HL-60 (cell line): ENCODE data around the gene HIGD1A.

Experiments used
- TF ChIP-seq, protein P1 (sequence below): IDR thresholded peaks from one replicate; pipeline ENCODE4 v1.5.1; 2011; ENCODE audit warnings: low read length, control low read depth, inconsistent platforms; ENCODE audit not compliant: insufficient read depth
- TF ChIP-seq, protein P2 (sequence below): IDR thresholded peaks from 2 replicates; pipeline ENCODE4 v1.6.1; 2012; ENCODE audit warnings: low read depth; ENCODE audit not compliant: insufficient replicate concordance

- TF ChIP-seq, protein P1, sequence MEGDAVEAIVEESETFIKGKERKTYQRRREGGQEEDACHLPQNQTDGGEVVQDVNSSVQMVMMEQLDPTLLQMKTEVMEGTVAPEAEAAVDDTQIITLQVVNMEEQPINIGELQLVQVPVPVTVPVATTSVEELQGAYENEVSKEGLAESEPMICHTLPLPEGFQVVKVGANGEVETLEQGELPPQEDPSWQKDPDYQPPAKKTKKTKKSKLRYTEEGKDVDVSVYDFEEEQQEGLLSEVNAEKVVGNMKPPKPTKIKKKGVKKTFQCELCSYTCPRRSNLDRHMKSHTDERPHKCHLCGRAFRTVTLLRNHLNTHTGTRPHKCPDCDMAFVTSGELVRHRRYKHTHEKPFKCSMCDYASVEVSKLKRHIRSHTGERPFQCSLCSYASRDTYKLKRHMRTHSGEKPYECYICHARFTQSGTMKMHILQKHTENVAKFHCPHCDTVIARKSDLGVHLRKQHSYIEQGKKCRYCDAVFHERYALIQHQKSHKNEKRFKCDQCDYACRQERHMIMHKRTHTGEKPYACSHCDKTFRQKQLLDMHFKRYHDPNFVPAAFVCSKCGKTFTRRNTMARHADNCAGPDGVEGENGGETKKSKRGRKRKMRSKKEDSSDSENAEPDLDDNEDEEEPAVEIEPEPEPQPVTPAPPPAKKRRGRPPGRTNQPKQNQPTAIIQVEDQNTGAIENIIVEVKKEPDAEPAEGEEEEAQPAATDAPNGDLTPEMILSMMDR, result no peak
- TF ChIP-seq, protein P2, sequence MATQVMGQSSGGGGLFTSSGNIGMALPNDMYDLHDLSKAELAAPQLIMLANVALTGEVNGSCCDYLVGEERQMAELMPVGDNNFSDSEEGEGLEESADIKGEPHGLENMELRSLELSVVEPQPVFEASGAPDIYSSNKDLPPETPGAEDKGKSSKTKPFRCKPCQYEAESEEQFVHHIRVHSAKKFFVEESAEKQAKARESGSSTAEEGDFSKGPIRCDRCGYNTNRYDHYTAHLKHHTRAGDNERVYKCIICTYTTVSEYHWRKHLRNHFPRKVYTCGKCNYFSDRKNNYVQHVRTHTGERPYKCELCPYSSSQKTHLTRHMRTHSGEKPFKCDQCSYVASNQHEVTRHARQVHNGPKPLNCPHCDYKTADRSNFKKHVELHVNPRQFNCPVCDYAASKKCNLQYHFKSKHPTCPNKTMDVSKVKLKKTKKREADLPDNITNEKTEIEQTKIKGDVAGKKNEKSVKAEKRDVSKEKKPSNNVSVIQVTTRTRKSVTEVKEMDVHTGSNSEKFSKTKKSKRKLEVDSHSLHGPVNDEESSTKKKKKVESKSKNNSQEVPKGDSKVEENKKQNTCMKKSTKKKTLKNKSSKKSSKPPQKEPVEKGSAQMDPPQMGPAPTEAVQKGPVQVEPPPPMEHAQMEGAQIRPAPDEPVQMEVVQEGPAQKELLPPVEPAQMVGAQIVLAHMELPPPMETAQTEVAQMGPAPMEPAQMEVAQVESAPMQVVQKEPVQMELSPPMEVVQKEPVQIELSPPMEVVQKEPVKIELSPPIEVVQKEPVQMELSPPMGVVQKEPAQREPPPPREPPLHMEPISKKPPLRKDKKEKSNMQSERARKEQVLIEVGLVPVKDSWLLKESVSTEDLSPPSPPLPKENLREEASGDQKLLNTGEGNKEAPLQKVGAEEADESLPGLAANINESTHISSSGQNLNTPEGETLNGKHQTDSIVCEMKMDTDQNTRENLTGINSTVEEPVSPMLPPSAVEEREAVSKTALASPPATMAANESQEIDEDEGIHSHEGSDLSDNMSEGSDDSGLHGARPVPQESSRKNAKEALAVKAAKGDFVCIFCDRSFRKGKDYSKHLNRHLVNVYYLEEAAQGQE, result no peak
Measured at GRCh38 chr3:42847731-42848130, 43.4 kb upstream of the HIGD1A start.
